Measurements from ENCODE around the gene MYL3.
"Not testable (repeated sequence)": the region's sequence is repeated elsewhere in the genome, so short reads cannot be mapped to it uniquely, and the experiment has no call there.

Gene MYL3

DNA sequence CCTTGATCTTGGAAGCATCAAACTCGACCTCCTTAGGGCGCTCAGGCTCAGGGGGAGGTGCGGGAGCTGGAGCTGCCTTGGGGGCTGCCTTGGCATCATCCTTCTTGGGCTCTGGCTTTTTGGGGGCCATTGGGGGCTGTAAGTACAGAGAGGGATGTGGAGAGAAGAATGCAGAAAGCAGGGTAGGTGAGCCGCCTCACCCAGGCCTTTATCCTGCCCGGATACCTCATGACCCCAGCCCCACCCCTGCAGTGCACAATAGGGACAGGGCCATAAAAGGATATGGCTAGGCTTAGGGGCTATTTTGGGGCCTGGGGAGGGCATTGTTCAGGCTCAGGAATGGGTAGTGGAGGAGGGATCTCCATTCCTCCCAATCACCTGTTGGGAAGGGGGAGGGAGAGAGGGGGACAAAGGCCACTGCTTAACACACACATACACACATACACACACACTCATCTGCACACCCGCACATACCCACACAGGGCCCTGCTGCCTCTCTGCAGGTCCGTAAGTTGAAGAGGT lies at the start of gene MYL3:
Gene MYL3 (minus strand): TSS at position 184 of the 522 bp plus-strand sequence. CDS start 54 bp downstream, at position 130.
- TF ChIP-seq, protein P1, sequence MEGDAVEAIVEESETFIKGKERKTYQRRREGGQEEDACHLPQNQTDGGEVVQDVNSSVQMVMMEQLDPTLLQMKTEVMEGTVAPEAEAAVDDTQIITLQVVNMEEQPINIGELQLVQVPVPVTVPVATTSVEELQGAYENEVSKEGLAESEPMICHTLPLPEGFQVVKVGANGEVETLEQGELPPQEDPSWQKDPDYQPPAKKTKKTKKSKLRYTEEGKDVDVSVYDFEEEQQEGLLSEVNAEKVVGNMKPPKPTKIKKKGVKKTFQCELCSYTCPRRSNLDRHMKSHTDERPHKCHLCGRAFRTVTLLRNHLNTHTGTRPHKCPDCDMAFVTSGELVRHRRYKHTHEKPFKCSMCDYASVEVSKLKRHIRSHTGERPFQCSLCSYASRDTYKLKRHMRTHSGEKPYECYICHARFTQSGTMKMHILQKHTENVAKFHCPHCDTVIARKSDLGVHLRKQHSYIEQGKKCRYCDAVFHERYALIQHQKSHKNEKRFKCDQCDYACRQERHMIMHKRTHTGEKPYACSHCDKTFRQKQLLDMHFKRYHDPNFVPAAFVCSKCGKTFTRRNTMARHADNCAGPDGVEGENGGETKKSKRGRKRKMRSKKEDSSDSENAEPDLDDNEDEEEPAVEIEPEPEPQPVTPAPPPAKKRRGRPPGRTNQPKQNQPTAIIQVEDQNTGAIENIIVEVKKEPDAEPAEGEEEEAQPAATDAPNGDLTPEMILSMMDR (IDR thresholded peaks at IDR 0.05; ENCODE audit: control insufficient read depth, insufficient read depth, low read depth, low read length, missing control alignments), result no peak
- no peak within 1 kb of the TSS for H3K4me3 ChIP-seq (ENCODE audit: control insufficient read depth, low read depth, low read length)
- no peak for DNase-seq (ENCODE audit: low read depth)

DNA sequence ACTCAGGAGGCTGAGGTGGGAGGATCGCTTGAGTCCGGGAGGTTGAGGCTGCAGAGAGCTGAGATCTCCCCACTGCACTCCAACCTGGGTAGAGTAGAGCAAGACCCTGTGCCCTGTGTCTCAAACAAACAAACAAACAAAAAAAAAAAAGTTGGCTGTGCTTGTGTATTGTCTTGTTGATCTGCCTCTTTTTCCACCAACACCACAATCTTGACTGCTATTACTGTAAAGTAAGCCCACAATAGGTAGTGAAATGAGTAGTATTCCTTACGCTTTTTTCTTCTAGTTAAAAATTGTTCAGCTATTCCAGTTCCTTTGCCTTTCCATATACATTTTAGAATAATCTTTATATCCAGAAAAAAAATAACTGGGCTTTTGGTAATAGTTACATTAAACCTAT lies 49.7 kb upstream of the MYL3 start:
- DNase-seq (ENCODE audit: low read depth), result no peak
- H3K4me3 ChIP-seq (ENCODE audit: control insufficient read depth, low read depth, low read length), result no peak overlapping the region
- TF ChIP-seq, protein P1 (IDR thresholded peaks at IDR 0.05; ENCODE audit: control insufficient read depth, insufficient read depth, low read depth, low read length, missing control alignments), result no peak

DNA sequence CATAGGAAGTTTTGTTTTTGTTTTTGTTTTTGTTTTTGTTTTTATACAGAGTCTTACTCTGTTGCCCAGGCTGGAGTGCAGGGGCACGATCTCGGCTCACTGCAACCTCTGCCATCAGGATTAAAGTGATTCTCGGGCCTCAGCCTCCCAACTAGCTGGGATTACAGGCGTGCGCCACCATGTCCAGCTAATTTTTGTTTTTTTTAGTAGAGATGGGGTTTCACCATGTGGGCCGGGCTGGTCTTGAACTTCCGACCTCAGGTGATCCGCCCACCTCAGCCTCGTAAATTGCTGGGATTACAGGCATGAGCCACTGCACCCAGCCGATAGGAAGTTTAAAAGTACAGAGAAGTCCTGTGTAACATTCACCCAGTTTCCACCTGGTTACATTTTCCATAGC lies 47.7 kb upstream of the MYL3 start:
- not testable (repeated sequence) for H3K4me3 ChIP-seq (ENCODE audit: control insufficient read depth, low read depth, low read length); DNase-seq (ENCODE audit: low read depth)

DNA sequence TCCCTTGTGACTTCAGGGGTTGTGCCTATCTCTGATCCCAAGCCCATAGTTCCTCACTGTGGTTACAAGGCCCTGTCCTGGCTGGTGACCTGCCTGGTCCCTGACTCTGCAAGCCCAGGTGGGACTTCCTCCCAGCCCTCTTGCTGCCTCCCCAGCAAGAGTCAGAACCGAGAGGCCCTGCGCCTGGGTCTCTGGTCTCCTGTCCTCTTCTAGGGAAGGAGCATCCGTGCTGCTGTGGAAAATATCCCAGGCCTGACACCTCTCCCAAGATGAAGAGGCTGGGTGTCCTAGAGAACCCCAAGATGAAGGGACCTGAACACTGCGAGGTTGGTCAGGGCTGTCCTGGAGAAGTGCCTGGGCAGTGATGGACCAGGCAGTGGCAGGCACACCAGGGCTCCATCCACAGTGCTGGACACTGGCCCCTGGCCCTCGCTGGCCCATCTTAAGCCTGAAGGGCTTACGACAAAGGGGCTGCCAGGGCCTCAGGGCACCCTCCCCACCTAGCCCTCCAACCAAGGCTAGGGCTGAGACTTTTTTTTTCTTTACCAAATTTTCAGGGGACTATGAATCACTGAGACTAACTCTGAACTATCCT lies 47.0 kb upstream of the MYL3 start:
- DNase-seq (ENCODE audit: low read depth), result no peak
- TF ChIP-seq, protein P1 (IDR thresholded peaks at IDR 0.05; ENCODE audit: control insufficient read depth, insufficient read depth, low read depth, low read length, missing control alignments), result no peak

DNA sequence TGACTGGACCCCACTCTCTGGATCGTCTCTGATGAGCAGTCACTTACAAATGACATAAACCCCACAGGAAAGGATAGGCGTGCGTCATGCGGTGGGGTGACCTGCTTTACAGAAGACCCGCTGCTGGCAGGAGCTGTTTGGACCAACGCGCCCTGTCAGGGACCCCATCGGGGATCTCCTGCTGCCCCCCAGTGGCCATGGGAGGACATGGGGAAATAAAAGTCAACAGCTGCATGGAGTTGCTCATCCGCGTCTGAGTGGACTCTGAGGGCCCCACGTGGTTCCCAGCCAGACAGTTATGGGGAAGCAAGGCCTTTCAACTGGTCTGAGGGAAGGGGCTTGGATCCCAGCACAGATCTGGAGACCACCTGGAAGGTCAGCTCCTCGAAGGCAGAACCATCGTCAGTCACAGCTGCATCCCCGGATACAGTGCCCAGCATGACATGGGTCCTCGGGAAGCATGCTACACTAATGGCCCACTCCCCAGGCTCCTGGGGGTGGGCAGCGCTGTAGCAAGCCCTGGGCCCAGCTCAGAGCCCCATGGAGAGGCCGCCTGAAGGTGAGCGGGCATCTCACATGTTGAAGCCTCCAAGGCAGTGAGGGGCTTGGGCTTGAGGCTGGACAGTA lies 46.4 kb upstream of the MYL3 start:
- TF ChIP-seq, protein P1 (IDR thresholded peaks at IDR 0.05; ENCODE audit: control insufficient read depth, insufficient read depth, low read depth, low read length, missing control alignments), result peak; percentile 93
- H3K4me3 ChIP-seq (ENCODE audit: control insufficient read depth, low read depth, low read length), result no peak overlapping the region
- peak; percentile 50 for DNase-seq (ENCODE audit: low read depth)

More for the DNA sequence above, 47.0 kb upstream of the MYL3 start:
- no peak overlapping the region for H3K4me3 ChIP-seq (ENCODE audit: control insufficient read depth, low read depth, low read length)

DNA sequence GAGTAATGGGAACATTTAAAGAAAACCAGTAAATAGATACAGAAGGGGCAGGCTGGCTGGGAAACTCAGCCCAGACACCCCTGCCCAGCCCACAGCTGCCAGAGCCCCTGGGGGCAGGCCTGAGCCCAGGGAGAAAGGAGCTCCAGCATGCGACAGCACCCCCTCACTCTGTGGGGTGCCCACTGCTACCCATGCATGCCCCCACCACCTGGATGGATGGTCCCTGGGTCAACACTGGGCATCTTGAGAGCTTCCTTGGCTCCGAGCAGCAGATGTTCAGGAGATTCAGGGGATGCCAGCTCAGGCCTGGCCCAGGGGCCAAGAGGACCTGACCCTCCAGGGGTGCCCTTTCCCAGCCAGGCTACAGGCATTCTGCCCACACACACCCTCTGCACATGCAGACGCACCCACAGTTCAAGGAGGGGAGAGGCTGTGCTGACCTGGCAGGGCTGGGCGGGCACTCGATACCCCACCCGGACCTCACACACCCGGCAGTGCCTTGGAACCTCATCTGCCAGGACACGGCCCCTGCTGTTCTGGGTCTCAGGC lies 45.8 kb upstream of the MYL3 start:
- TF ChIP-seq, protein P1 (IDR thresholded peaks at IDR 0.05; ENCODE audit: control insufficient read depth, insufficient read depth, low read depth, low read length, missing control alignments), result no peak
- no peak overlapping the region for H3K4me3 ChIP-seq (ENCODE audit: control insufficient read depth, low read depth, low read length)
- no peak for DNase-seq (ENCODE audit: low read depth)
